Right ventricle myocardium inferior (tissue), 1 donor: Measurements from ENCODE around the gene PPM1F. TPM values are rescaled to one million over a fixed set of nuclear protein-coding genes. Genes with fewer than 3 reads are reported as not detected.

Experiments
- ATAC-seq: fragments of 200-7000 bp; cut with Tn5 transposase; one replicate; pipeline ENCODE4 v1.9.1; 2020; ENCODE audit warnings: mild to moderate bottlenecking, moderate library complexity
- DNase-seq: peaks from one replicate; pipeline ENCODE4 v3.0.0; 2021; ENCODE audit errors: missing footprints
- intact Hi-C: fragments of 100-400 bp; cut with DNase I; formaldehyde crosslinking; loops from one replicate; pipeline ENCODE4 v1.11.0; 2022
- long read RNA-seq: library from polyadenylated mRNA; unstranded; transcript quantifications from one replicate; pipeline ENCODE4 v2.0.0, GENCODE V29; 2021
- total RNA-seq: library from RNA; stranded (reverse); fragmentation: NEBNext Ultra II Directional; extraction: Animal tissue kit (Norgen Biotek cat#: 25700); gene quantifications from one replicate; pipeline ENCODE4 v1.2.1, GENCODE V29; 2021
- donor health status: DM: no; HTN: yes; CAD: no; lungs with severe emphysema.

PPM1F gene
- total RNA-seq = 18.9 TPM
- long read RNA-seq, full-length matches to known transcripts = 12 of 29 reads
- long read RNA-seq, partial matches to known transcripts = 4 of 29 reads
- long read RNA-seq, other reads (novel, unspliced or antisense) = 13 of 29 reads

- DNase-seq = peak; percentile 94
- ATAC-seq = peak; percentile 90
- intact Hi-C loops = loop anchor here (2.0 kb wide), 2 partner anchors 14 to 240 kb away; no protein-coding TSS in a partner anchor
Measured at GRCh38 chr22:21952586-21953571, at the start of gene PPM1F. Gene PPM1F (minus strand): TSS chr22:21952848. CDS start chr22:21946048, 6,800 bp downstream.

- intact Hi-C loops = no loop called here
- ATAC-seq (no peak), DNase-seq (no peak)
Measured at GRCh38 chr22:22001664-22002525, 49.2 kb upstream of the PPM1F start.

GRCh38 chr22:21998595-21999247 is 46.1 kb upstream of the PPM1F start:
- DNase-seq (no peak), ATAC-seq (no peak)
- intact Hi-C loops = no loop called here

- no peak for ATAC-seq
- intact Hi-C loops = no loop called here
- no peak for DNase-seq
Measured at GRCh38 chr22:21996175-21996720, 43.6 kb upstream of the PPM1F start.

GRCh38 chr22:21995660-21996059 is 43.0 kb upstream of the PPM1F start:
- DNase-seq (no peak), ATAC-seq (no peak)
- intact Hi-C loops = no loop called here

GRCh38 chr22:21994881-21995444 is 42.3 kb upstream of the PPM1F start:
- intact Hi-C loops = no loop called here
- DNase-seq = no peak
- ATAC-seq = no peak

- intact Hi-C loops = no loop called here
- no peak for ATAC-seq
- no peak for DNase-seq
Measured at GRCh38 chr22:21992593-21993237, 40.1 kb upstream of the PPM1F start.

GRCh38 chr22:21991774-21992173 is 39.1 kb upstream of the PPM1F start:
- intact Hi-C loops = no loop called here
- no peak for DNase-seq
- ATAC-seq = no peak

GRCh38 chr22:21991304-21991596 is 38.6 kb upstream of the PPM1F start:
- intact Hi-C loops = no loop called here
- DNase-seq (no peak), ATAC-seq (no peak)

- intact Hi-C loops = no loop called here
- no peak for DNase-seq
- ATAC-seq = no peak
Measured at GRCh38 chr22:21990445-21991303, 38.0 kb upstream of the PPM1F start.

- intact Hi-C loops = no loop called here
- no peak for DNase-seq
- no peak for ATAC-seq
Measured at GRCh38 chr22:21989049-21989448, 36.4 kb upstream of the PPM1F start.

- no peak for DNase-seq
- no peak for ATAC-seq
- intact Hi-C loops = no loop called here
Measured at GRCh38 chr22:21985214-21985613, 32.6 kb upstream of the PPM1F start.

- no peak for ATAC-seq
- DNase-seq = no peak
- intact Hi-C loops = no loop called here
Measured at GRCh38 chr22:21984793-21985192, 32.1 kb upstream of the PPM1F start.

- intact Hi-C loops = no loop called here
- DNase-seq = peak; percentile 90
- peak; percentile 91 for ATAC-seq
Measured at GRCh38 chr22:21982338-21982965, 29.8 kb upstream of the PPM1F start, which contains the start of gene TOP3B. Gene TOP3B (minus strand): TSS chr22:21982787. CDS start chr22:21975709, 7,078 bp downstream.

- intact Hi-C loops = no loop called here
- no peak for DNase-seq
- no peak for ATAC-seq
Measured at GRCh38 chr22:21981874-21982273, 29.2 kb upstream of the PPM1F start.

- ATAC-seq = no peak
- intact Hi-C loops = no loop called here
Measured at GRCh38 chr22:21980547-21980946, 27.9 kb upstream of the PPM1F start.

More at GRCh38 chr22:21980547-21980946, 27.9 kb upstream of the PPM1F start:
- DNase-seq = no peak
